Measurements from ENCODE around the gene VAV2. TPM values are rescaled to one million over a fixed set of nuclear protein-coding genes. Genes with fewer than 3 reads are reported as not detected.

The VAV2 gene
- total RNA-seq, 2 donors from 2014 or later = 3.4 to 6.0 TPM

DNA sequence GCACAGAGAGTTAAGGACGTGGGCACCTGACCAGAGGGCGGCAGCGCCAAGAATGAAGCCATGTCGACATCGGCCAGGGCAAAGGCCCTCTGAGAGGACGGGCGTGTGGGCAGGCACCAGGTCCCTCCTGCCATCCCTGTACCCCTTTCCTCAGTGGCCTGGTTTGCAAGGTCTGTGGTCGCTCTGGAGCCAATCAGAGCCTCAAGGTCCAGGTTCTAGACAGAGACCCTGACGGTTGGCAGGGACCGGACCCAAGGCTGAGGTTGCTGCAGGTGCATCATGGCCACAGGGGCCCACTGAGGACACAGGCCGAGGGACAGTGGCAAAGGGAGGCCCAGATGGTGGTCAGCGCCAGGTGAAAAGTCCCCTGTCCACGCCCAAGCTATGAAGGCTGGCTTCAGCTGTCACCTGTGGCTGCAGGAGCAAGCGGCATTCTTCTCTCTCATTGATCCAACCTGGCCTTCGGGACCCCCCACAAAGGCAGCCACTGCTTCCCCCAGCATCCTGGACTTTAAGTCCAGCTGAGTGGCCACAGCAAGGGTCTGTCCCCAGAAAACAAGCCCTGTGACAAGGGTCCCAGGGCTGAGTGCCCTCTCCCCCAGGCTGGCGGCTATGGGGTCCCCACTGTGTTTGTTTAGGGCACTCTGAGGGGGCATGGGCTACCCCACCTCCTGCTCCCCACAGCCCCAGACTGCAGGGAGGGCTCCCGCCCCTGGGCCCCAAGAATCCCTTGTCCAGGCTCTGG, 48.9 kb downstream of the VAV2 start:
- TF ChIP-seq, protein P1, sequence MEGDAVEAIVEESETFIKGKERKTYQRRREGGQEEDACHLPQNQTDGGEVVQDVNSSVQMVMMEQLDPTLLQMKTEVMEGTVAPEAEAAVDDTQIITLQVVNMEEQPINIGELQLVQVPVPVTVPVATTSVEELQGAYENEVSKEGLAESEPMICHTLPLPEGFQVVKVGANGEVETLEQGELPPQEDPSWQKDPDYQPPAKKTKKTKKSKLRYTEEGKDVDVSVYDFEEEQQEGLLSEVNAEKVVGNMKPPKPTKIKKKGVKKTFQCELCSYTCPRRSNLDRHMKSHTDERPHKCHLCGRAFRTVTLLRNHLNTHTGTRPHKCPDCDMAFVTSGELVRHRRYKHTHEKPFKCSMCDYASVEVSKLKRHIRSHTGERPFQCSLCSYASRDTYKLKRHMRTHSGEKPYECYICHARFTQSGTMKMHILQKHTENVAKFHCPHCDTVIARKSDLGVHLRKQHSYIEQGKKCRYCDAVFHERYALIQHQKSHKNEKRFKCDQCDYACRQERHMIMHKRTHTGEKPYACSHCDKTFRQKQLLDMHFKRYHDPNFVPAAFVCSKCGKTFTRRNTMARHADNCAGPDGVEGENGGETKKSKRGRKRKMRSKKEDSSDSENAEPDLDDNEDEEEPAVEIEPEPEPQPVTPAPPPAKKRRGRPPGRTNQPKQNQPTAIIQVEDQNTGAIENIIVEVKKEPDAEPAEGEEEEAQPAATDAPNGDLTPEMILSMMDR (IDR thresholded peaks at IDR 0.05) = no peak
- no peak for DNase-seq (ENCODE audit: low spot score)
- no peaks in the 10 kb centered on the region for H3K36me3 ChIP-seq
- H3K4me3 ChIP-seq = no peak overlapping the region
- no peaks in the 10 kb centered on the region for H3K9me3 ChIP-seq
- H3K27ac ChIP-seq = no peak overlapping the region
- peaks cover 0 to 11% of the 10 kb centered on the region in 2 donors for H3K4me1 ChIP-seq
- no peaks in the 10 kb centered on the region for H3K27me3 ChIP-seq

DNA sequence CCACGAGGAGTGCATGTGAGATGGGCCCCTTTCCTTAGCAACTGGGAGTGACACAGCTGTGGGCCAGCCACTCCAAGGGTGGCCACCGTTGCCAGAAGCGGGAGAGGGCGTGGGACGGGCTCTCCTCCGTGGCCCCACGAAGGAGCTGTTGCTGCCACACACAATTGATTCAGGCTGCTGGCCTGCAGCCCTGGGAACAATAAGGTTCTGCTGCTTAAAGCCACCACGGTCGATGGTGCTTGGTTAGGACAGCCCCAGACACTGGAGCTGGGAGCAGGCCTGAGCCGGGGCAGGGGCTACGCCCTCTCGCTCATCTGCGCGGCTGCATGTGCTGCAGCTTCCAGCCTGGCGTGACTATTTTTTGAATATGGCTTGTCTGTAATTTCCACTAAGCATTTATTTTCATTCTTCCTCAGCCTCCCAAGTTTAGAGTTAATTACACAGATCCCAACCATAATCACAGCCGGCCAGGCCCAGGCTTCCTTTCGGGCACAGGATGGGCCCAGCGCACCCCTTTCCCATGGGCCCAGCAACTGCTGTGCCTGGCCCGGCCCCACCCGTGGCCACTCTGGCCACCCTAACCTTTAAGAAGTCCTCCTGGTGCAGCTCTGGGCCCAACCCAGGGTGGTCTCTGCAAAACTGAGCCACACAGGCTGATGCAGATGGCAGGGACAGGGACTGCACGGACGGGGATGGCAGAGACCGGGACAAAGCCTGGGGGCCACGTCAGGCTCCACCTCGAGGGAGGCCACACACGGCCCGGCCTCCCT, 49.7 kb downstream of the VAV2 start:
- Histone ChIP-seq H3K27me3 (no peaks in the 10 kb centered on the region), H3K9me3 (no peaks in the 10 kb centered on the region), H3K4me3 (no peak overlapping the region), H3K27ac (no peak overlapping the region), H3K4me1 (peaks cover 0 to 11% of the 10 kb centered on the region in 2 donors), H3K36me3 (no peaks in the 10 kb centered on the region)
- no peak for DNase-seq (ENCODE audit: low spot score)
- TF ChIP-seq, protein P1 (IDR thresholded peaks at IDR 0.05) = no peak

DNA sequence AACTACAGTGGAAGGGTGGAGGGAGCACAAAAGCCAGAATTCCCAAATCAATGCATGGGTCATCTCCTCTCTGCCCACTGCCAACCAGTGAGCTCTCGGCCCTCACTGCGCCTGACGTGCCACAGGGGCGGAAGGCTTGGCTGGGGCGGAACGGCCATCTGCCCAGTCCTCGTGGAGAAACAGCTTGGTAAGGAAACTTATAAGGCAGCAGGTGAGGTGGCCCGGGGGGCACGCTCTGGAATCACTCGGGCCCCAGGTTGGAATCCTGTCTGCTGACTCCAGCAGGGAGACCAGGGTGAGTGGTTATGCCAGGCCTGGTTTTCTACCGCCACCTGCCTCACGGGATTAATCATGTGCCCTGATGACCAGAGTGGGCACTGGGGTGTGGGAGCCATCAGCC, 52.3 kb downstream of the VAV2 start:
- Histone ChIP-seq H3K27me3 (no peaks in the 10 kb centered on the region), H3K9me3 (no peaks in the 10 kb centered on the region), H3K36me3 (no peaks in the 10 kb centered on the region), H3K27ac (no peak overlapping the region), H3K4me1 (peaks cover 0 to 17% of the 10 kb centered on the region in 2 donors), H3K4me3 (no peak overlapping the region)
- DNase-seq (ENCODE audit: low spot score) = no peak
- TF ChIP-seq, protein P1 (IDR thresholded peaks at IDR 0.05) = no peak

DNA sequence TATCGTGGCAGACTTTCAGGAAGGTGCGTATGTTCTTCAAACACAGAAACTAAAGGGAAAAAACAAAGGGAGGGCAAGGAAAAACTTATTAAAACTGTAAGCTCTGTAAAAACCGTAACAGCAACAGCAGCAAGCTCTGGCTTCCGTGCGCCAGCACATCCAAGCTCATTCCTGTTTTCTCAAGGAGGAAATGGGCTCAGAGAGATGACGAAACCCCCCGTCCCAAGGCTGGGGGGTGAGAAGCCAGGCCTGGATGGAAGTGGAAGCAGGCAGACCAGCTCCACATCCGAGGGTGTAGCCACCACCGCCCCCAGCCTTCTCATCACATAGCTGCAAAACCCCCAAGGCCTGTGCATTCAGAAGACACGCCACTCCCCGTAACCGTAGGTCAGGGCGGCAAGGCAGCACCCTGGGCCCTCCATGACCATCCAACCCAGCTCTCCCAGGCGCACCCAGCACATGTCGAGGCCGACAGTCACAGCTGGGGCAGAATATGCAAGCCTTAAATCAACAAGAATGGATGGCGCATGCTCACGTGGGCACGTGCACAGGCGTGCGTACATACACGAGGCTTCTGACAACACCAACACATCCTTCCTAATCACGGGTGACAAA, 52.8 kb downstream of the VAV2 start:
- H3K27me3 ChIP-seq = no peaks in the 10 kb centered on the region
- H3K4me3 ChIP-seq = no peak overlapping the region
- H3K36me3 ChIP-seq = no peaks in the 10 kb centered on the region
- TF ChIP-seq, protein P1 (IDR thresholded peaks at IDR 0.05) = no peak
- DNase-seq (ENCODE audit: low spot score) = no peak
- no peak overlapping the region for H3K27ac ChIP-seq
- peaks cover 0 to 19% of the 10 kb centered on the region in 2 donors for H3K4me1 ChIP-seq
- no peaks in the 10 kb centered on the region for H3K9me3 ChIP-seq

DNA sequence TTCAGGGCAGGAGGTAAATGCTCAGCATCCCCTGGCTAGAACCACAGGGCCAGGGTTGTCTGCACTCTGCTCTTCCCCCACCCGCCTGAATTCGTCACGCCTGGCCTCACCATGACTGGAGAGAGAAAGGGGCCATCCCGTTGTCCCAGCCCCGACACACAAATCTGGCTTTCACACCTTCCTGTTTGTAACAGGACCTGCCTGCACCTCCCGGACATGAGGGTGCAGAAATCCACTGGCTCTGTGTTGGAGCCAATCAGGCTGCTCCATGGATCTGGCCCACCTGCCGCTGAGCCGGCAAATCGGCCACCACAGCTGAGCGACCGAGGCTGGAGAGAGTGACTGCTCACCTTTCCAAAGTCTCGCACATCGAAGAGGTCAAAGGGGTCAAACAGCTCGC, 53.4 kb downstream of the VAV2 start:
- no peaks in the 10 kb centered on the region for H3K36me3 ChIP-seq
- H3K27ac ChIP-seq = no peak overlapping the region
- no peaks in the 10 kb centered on the region for H3K27me3 ChIP-seq
- H3K4me1 ChIP-seq = peaks cover 0 to 21% of the 10 kb centered on the region in 2 donors
- DNase-seq (ENCODE audit: low spot score) = no peak
- TF ChIP-seq, protein P1 (IDR thresholded peaks at IDR 0.05) = no peak
- H3K4me3 ChIP-seq = no peak overlapping the region
- no peaks in the 10 kb centered on the region for H3K9me3 ChIP-seq
